IPS-20b (cell line): Measurements from ENCODE around the gene RNF20.
"Not testable (repeated sequence)": the region's sequence is repeated elsewhere in the genome, so short reads cannot be mapped to it uniquely, and the experiment has no call there.

Source experiments
- H3K27ac ChIP-seq: one replicate; pipeline ENCODE4 v1.5.1; 2013; ENCODE audit warnings: low read length
- H3K27me3 ChIP-seq: 2 replicates; pipeline ENCODE4 v1.6.1; 2013; ENCODE audit warnings: mild to moderate bottlenecking, low read length, inconsistent platforms; ENCODE audit not compliant: insufficient read depth
- H3K36me3 ChIP-seq: 2 replicates; pipeline ENCODE4 v1.6.1; 2013; ENCODE audit warnings: low read depth, mild to moderate bottlenecking, inconsistent platforms, low read length, moderate library complexity; ENCODE audit not compliant: insufficient read depth
- H3K4me1 ChIP-seq: 2 replicates; pipeline ENCODE4 v1.6.1; 2013; ENCODE audit warnings: mild to moderate bottlenecking, control low read depth, inconsistent platforms, low read length, moderate library complexity; ENCODE audit not compliant: insufficient read depth
- H3K4me3 ChIP-seq: 2 replicates; pipeline ENCODE4 v1.5.1; 2013; ENCODE audit warnings: mild to moderate bottlenecking, low read length, inconsistent platforms
- H3K9ac ChIP-seq: 2 replicates; pipeline ENCODE4 v1.6.1; 2013; ENCODE audit warnings: low read depth, mild to moderate bottlenecking, inconsistent platforms, low read length, moderate library complexity
- H3K9me3 ChIP-seq: 2 replicates; pipeline ENCODE4 v1.6.1; 2013; ENCODE audit warnings: mild to moderate bottlenecking, low read depth, low read length, inconsistent platforms; ENCODE audit not compliant: insufficient read depth

Gene RNF20

GRCh38 chr9:101510459-101510858 is 23.2 kb upstream of the RNF20 start:
- Histone ChIP-seq H3K27me3 (no peaks in the 10 kb centered on the region), H3K9me3 (no peaks in the 10 kb centered on the region), H3K4me3 (no peak overlapping the region), H3K4me1 (peaks cover 35% of the 10 kb centered on the region), H3K36me3 (no peaks in the 10 kb centered on the region), H3K27ac (no peak overlapping the region), H3K9ac (no peak overlapping the region)

GRCh38 chr9:101511009-101511408 is 22.6 kb upstream of the RNF20 start:
- peaks cover 35% of the 10 kb centered on the region for H3K4me1 ChIP-seq
- H3K27me3 ChIP-seq = no peaks in the 10 kb centered on the region
- no peak overlapping the region for H3K4me3 ChIP-seq
- no peaks in the 10 kb centered on the region for H3K9me3 ChIP-seq
- no peak overlapping the region for H3K9ac ChIP-seq
- no peak overlapping the region for H3K27ac ChIP-seq
- no peaks in the 10 kb centered on the region for H3K36me3 ChIP-seq

DNA sequence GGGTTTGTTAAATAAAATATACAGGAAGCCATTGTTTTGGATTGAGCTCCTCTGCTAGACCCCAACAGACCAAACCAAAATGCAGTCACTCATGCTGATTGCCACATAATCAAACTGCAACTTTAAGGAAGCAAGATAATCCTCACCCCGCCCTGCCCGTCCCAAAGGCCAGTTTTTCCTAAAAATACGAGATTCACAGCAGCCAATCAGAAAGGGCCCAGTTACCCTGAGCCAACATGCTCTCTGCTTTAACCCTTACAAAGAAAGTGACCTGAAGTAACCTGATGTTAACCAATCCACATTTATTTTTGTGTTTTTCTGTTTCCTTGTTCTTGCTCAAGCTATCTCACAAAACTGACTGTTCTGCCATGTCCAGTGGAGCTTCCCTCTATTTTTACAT is 21.5 kb upstream of the RNF20 start:
- Histone ChIP-seq H3K36me3 (no peaks in the 10 kb centered on the region), H3K27ac (no peak overlapping the region), H3K4me1 (peaks cover 35% of the 10 kb centered on the region), H3K4me3 (no peak overlapping the region), H3K27me3 (no peaks in the 10 kb centered on the region), H3K9me3 (no peaks in the 10 kb centered on the region), H3K9ac (no peak overlapping the region)

GRCh38 chr9:101513351-101513750 is 20.3 kb upstream of the RNF20 start:
- Histone ChIP-seq H3K27ac (no peak overlapping the region), H3K9me3 (no peaks in the 10 kb centered on the region)

GRCh38 chr9:101514071-101514470 is 19.6 kb upstream of the RNF20 start:
- no peak overlapping the region for H3K9ac ChIP-seq
- H3K9me3 ChIP-seq = no peaks in the 10 kb centered on the region
- H3K27ac ChIP-seq = no peak overlapping the region
- H3K4me1 ChIP-seq = peaks cover 33% of the 10 kb centered on the region
- peak overlapping the region; percentile 25; the same call in 1 of the 2 replicates for H3K4me3 ChIP-seq
- no peaks in the 10 kb centered on the region for H3K27me3 ChIP-seq
- H3K36me3 ChIP-seq = no peaks in the 10 kb centered on the region

More at GRCh38 chr9:101513351-101513750, 20.3 kb upstream of the RNF20 start:
- Histone ChIP-seq H3K9ac (no peak overlapping the region), H3K4me3 (peak overlapping the region; percentile 8; the same call in 1 of the 2 replicates), H3K4me1 (peaks cover 33% of the 10 kb centered on the region), H3K36me3 (no peaks in the 10 kb centered on the region), H3K27me3 (no peaks in the 10 kb centered on the region)

GRCh38 chr9:101516655-101517054 is 17.0 kb upstream of the RNF20 start:
- Histone ChIP-seq H3K9ac (no peak overlapping the region), H3K4me1 (peaks cover 32% of the 10 kb centered on the region), H3K27ac (no peak overlapping the region), H3K9me3 (no peaks in the 10 kb centered on the region), H3K4me3 (no peak overlapping the region), H3K27me3 (no peaks in the 10 kb centered on the region), H3K36me3 (no peaks in the 10 kb centered on the region)

DNA sequence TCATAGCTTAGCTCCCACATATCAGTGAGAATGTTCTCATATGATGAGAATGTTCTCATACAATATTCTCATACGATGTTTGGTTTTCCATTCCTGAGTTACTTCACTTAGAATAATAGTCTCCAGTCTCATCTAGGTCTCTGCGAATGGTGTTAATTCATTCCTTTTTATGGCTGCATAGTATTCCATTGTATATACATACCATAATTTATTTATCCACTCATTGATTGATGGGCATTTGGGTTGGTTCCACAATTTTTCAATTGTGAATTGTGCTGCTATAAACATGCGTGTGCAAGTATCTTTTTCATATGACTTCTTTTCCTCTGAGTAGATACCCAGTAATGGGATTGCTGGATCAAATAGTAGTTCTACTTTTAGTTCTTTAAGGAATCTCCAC is 15.2 kb upstream of the RNF20 start:
- not testable (repeated sequence) for H3K9me3 ChIP-seq, H3K27ac ChIP-seq

DNA sequence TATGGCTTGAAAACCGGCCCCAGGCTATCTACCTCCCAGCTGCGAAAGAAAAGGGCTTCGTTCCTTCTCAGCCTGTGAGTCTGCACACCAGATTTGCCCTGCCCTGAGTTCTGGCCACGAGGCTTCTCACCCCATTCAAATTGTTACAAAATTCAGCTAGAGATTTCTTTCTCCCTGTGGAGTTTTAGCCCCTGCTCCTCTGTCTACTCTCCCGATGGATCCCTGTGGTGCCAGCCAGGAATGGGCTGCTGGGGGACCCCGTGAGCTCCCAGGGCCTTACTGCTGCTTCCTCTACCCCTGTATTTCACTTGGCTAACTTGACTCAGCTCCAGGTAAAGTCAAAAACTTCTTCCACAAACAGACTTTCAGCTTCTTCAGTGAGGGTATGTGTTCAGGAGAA is 9.3 kb upstream of the RNF20 start:
- Histone ChIP-seq H3K9me3 (no peaks in the 10 kb centered on the region), H3K9ac (no peak overlapping the region), H3K27me3 (no peaks in the 10 kb centered on the region), H3K4me3 (no peak overlapping the region), H3K4me1 (peaks cover 4% of the 10 kb centered on the region; the same call in 1 of the 2 replicates), H3K27ac (no peak overlapping the region), H3K36me3 (no peaks in the 10 kb centered on the region)

More for the DNA sequence above, 15.2 kb upstream of the RNF20 start:
- H3K27me3 ChIP-seq, H3K36me3 ChIP-seq, H3K4me3 ChIP-seq, H3K9ac ChIP-seq: not testable (repeated sequence)
- peaks cover 16% of the 10 kb centered on the region for H3K4me1 ChIP-seq

- Histone ChIP-seq H3K27me3 (no peaks in the 10 kb centered on the region), H3K36me3 (no peaks in the 10 kb centered on the region), H3K4me3 (no peak overlapping the region), H3K27ac (no peak overlapping the region), H3K4me1 (peaks cover 4% of the 10 kb centered on the region; the same call in 1 of the 2 replicates), H3K9ac (no peak overlapping the region), H3K9me3 (no peaks in the 10 kb centered on the region)
These were observed 6.6 kb upstream of the RNF20 start for GRCh38 chr9:101527066-101527465.

DNA sequence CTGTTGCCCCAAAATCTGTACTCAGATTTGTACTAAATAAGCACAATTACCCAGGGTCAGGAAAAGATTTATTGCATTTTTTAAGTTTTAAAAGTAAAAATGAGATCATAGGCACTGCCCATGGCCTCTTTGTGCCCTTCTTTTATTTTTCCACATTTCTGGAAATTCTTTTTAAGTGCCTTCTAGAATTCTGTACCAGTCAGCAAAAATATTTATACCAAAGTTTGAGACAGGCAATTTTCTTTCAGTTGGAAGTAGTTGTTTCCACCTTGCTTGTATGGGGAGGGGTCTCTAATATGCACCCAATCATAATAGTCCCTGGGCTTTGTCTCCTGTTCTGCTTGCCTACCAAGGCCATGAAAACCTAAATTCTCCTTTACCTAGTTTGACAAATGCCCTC is 5.6 kb upstream of the RNF20 start:
- no peaks in the 10 kb centered on the region for H3K27me3 ChIP-seq
- no peak overlapping the region for H3K4me3 ChIP-seq
- no peak overlapping the region for H3K9ac ChIP-seq
- no peaks in the 10 kb centered on the region for H3K36me3 ChIP-seq
- H3K9me3 ChIP-seq = no peaks in the 10 kb centered on the region
- no peak overlapping the region for H3K27ac ChIP-seq
- peaks cover 8% of the 10 kb centered on the region; the same call in 1 of the 2 replicates for H3K4me1 ChIP-seq

DNA sequence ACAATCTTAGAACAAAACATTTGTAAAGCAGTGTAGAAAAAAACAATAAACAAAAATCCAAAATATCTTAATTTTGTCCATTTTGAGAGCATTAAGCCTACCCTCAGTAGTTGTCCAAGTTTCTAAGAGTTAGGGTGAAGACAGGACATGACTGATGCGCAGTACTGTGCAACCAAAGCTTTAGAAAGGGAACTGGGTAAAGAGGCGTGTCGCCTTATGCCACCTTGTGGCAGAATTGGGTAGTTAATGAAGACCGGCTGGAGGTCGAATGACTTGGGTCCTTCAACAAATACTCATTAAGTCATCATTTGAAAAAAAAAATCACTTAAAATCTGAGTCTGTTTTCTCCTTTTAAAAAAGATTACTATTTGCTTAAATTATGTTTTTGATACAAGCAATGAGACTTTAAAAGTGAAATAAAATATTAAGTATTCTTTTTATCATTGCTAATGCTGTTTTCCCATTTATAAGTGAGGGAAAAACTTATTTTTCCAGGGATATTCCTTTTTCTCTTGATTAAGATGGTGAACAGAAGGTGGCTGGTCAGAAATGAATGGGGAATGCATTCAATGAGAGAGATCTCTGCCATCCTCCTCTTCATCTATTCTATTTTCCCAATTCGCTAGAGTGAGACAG is 3.5 kb upstream of the RNF20 start:
- Histone ChIP-seq H3K4me3 (no peak overlapping the region), H3K9me3 (no peaks in the 10 kb centered on the region), H3K36me3 (peaks cover under 1% of the 10 kb centered on the region; the same call in 1 of the 2 replicates), H3K27me3 (no peaks in the 10 kb centered on the region), H3K27ac (no peak overlapping the region), H3K4me1 (peaks cover 5% of the 10 kb centered on the region; the same call in 1 of the 2 replicates), H3K9ac (no peak overlapping the region)

GRCh38 chr9:101536351-101536750 is 2.7 kb downstream of the RNF20 start:
- peaks cover 62% of the 10 kb centered on the region for H3K36me3 ChIP-seq
- H3K9ac ChIP-seq = no peak overlapping the region
- H3K4me3 ChIP-seq = no peak overlapping the region
- no peaks in the 10 kb centered on the region for H3K27me3 ChIP-seq
- peaks cover 5% of the 10 kb centered on the region; the same call in 1 of the 2 replicates for H3K4me1 ChIP-seq
- no peak overlapping the region for H3K27ac ChIP-seq
- H3K9me3 ChIP-seq = no peaks in the 10 kb centered on the region
